CD14-positive monocyte (primary cell): ENCODE results near the gene CASP8. TPM values are rescaled to one million over a fixed set of nuclear protein-coding genes. Genes with fewer than 3 reads are reported as not detected.

ENCODE experiments used
- DNase-seq, 3 donors: peaks; one replicate each; pipeline ENCODE4 v3.0.0-alpha.2; 2011 to 2022
- H2AFZ ChIP-seq: 2 replicates; pipeline ENCODE4 v1.6.0; 2012; ENCODE audit warnings: mild to moderate bottlenecking, low read depth, low read length, inconsistent platforms; ENCODE audit not compliant: insufficient read depth, poor library complexity, severe bottlenecking
- H3K27ac ChIP-seq, 2 donors: 1 replicate in 1 of 2; 2 replicates in 1 of 2; pipeline ENCODE4 v1.5.1; 2012 to 2013; ENCODE audit warnings: low read length in 2 of 2, control low read depth in 1 of 2, inconsistent platforms in 1 of 2, low read depth in 1 of 2, mild to moderate bottlenecking in 1 of 2
- H3K27me3 ChIP-seq, 2 donors: one replicate each; pipeline versions ENCODE4 v1.6.0 to v1.6.1; 2011 to 2013; ENCODE audit warnings: low read length in 2 of 2; ENCODE audit not compliant: control insufficient read depth in 2 of 2, insufficient read depth in 2 of 2
- H3K36me3 ChIP-seq, 2 donors: replicated peaks in 1 of 2; 1 replicate in 1 of 2; 2 replicates in 1 of 2; pipeline versions ENCODE4 v1.5.1 to v1.6.1; 2012 to 2013; ENCODE audit warnings: low read length in 2 of 2, control low read depth in 1 of 2, inconsistent platforms in 1 of 2, mild to moderate bottlenecking in 1 of 2; ENCODE audit not compliant: insufficient read depth in 2 of 2, control insufficient read depth in 1 of 2
- H3K4me1 ChIP-seq, 2 donors: 1 replicate in 1 of 2; 2 replicates in 1 of 2; pipeline versions ENCODE4 v1.5.1 to v1.6.1; 2012 to 2013; ENCODE audit warnings: low read length in 2 of 2, control low read depth in 1 of 2, inconsistent platforms in 1 of 2, mild to moderate bottlenecking in 1 of 2, moderate library complexity in 1 of 2; ENCODE audit not compliant: insufficient read depth in 2 of 2, control insufficient read depth in 1 of 2
- H3K4me2 ChIP-seq: replicated peaks from 2 replicates; pipeline ENCODE3; 2012; ENCODE audit warnings: low read length, moderate library complexity, mild to moderate bottlenecking; ENCODE audit not compliant: poor library complexity, severe bottlenecking; ENCODE audit errors: extremely low read depth
- H3K4me3 ChIP-seq, 3 experiments: fragments of 200-600 bp in 1 of 3; sonication (generic) in 1 of 3; replicated peaks in 1 of 3; 1 replicate in 2 of 3; 2 replicates in 1 of 3; pipeline ENCODE4 v1.5.1; 2011 to 2013; ENCODE audit warnings: low read length in 3 of 3, mild to moderate bottlenecking in 3 of 3, control low read depth in 2 of 3, low read depth in 2 of 3, inconsistent platforms in 1 of 3, moderate library complexity in 1 of 3
- H3K79me2 ChIP-seq: 2 replicates; pipeline ENCODE4 v1.6.0; 2012; ENCODE audit warnings: mild to moderate bottlenecking, control low read depth, inconsistent platforms, low read length, moderate library complexity; ENCODE audit not compliant: insufficient read depth
- H3K9ac ChIP-seq: 2 replicates; pipeline ENCODE4 v1.6.0; 2017; ENCODE audit warnings: low read length, mild to moderate bottlenecking; ENCODE audit not compliant: insufficient read depth, poor library complexity, severe bottlenecking
- H3K9me3 ChIP-seq, 2 donors: replicated peaks in 1 of 2; 1 replicate in 1 of 2; 2 replicates in 1 of 2; pipeline versions ENCODE4 v1.5.1 to v1.6.1; 2012 to 2013; ENCODE audit warnings: low read length in 2 of 2, control low read depth in 1 of 2; ENCODE audit not compliant: control insufficient read depth in 1 of 2, insufficient read depth in 1 of 2
- H4K20me1 ChIP-seq: 2 replicates; pipeline ENCODE4 v1.6.0; 2012; ENCODE audit warnings: mild to moderate bottlenecking, low read length, control low read depth, moderate library complexity; ENCODE audit not compliant: insufficient read depth
- H3K27ac Mint-ChIP-seq, 7 donors: one replicate each; pipeline ENCODE4 v1.8.0; 2020; ENCODE audit warnings: mild to moderate bottlenecking in 7 of 7, mixed read lengths in 7 of 7, moderate library complexity in 6 of 7, inconsistent platforms in 2 of 7
- H3K27me3 Mint-ChIP-seq, 3 donors: one replicate each; pipeline ENCODE4 v1.8.0; 2021 to 2022; ENCODE audit warnings: low read depth in 3 of 3, mild to moderate bottlenecking in 3 of 3, mixed read lengths in 3 of 3, moderate library complexity in 3 of 3, inconsistent platforms in 1 of 3
- H3K36me3 Mint-ChIP-seq, 2 donors: one replicate each; pipeline ENCODE4 v1.8.0; 2020; ENCODE audit warnings: mixed read lengths in 2 of 2, inconsistent platforms in 1 of 2, mild to moderate bottlenecking in 1 of 2
- H3K4me1 Mint-ChIP-seq: one replicate; pipeline ENCODE4 v1.8.0; 2020; ENCODE audit warnings: mild to moderate bottlenecking, mixed read lengths
- H3K4me3 Mint-ChIP-seq, 2 donors: one replicate each; pipeline ENCODE4 v1.8.0; 2020; ENCODE audit warnings: mild to moderate bottlenecking in 2 of 2, mixed read lengths in 2 of 2, moderate library complexity in 1 of 2
- H3K9me3 Mint-ChIP-seq, 7 donors: one replicate each; pipeline ENCODE4 v1.8.0; 2020 to 2022; ENCODE audit warnings: mixed read lengths in 7 of 7, mild to moderate bottlenecking in 6 of 7, moderate library complexity in 6 of 7, inconsistent platforms in 2 of 7
- WGBS: methylation state at CpG from one replicate; pipeline ENCODE4 v1.1.5; 2013; ENCODE audit warnings: missing lambda C conversion rate; ENCODE audit not compliant: insufficient coverage; 5-methylcytosine and 5-hydroxymethylcytosine counted together
- intact Hi-C, 2 donors: fragments of 100-400 bp; cut with micrococcal nuclease; formaldehyde crosslinking; loops; one replicate each; pipeline versions ENCODE4 v1.15.0 to v1.15.1; 2023
- polyA plus RNA-seq, 3 donors: library from polyadenylated mRNA; depleted of rRNA in 1 of 3; unstranded in 2 of 3; stranded (reverse) in 1 of 3; fragments of 300-500 nt in 2 of 3; fragments of >200 nt in 1 of 3; fragmentation: Illumina TruSeq in 2 of 3; gene quantifications; 1 replicate in 2 of 3; 2 replicates in 1 of 3; pipeline ENCODE4 v1.2.3, GENCODE V29; 2012 to 2021
- TF ChIP-seq, protein P1 (sequence below): fragments of 200-600 bp; IDR thresholded peaks from one replicate; pipeline ENCODE4 v1.8.0; 2022; ENCODE audit warnings: antibody characterized with exemption, mild to moderate bottlenecking

CASP8 gene
- polyA plus RNA-seq, 3 donors: 40.0 to 123 (median 80.7) TPM

DNA sequence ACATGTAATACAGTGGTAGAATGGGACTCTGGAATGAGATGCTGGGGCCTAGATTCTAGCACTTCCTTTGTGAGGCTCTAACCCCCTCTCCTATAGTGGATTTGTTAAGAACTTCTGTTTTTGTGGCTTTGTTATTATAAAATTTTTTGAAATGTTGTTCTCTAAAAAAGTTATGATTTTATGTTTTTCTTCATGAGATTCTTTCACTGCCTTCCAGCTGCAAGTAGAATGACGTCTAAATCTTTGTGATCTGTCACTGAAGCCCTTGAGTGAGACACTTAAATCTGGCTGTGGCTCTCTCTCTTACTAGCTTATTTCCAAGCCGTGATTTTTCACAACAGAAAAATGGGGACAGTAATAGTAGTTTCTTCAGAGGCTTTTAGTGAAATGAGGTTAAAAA, 1.6 kb downstream of the CASP8 start:
- TF ChIP-seq, protein P1, sequence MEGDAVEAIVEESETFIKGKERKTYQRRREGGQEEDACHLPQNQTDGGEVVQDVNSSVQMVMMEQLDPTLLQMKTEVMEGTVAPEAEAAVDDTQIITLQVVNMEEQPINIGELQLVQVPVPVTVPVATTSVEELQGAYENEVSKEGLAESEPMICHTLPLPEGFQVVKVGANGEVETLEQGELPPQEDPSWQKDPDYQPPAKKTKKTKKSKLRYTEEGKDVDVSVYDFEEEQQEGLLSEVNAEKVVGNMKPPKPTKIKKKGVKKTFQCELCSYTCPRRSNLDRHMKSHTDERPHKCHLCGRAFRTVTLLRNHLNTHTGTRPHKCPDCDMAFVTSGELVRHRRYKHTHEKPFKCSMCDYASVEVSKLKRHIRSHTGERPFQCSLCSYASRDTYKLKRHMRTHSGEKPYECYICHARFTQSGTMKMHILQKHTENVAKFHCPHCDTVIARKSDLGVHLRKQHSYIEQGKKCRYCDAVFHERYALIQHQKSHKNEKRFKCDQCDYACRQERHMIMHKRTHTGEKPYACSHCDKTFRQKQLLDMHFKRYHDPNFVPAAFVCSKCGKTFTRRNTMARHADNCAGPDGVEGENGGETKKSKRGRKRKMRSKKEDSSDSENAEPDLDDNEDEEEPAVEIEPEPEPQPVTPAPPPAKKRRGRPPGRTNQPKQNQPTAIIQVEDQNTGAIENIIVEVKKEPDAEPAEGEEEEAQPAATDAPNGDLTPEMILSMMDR: no peak
- peaks cover 79% of the 10 kb centered on the region for H3K4me1 Mint-ChIP-seq
- Histone ChIP-seq H3K9me3 (no peaks in the 10 kb centered on the region), H4K20me1 (peaks cover 45% of the 10 kb centered on the region), H3K4me3 (peak overlapping the region; percentile 48 to 87 (median 82)), H3K4me2 (peak overlapping the region; percentile 96), H3K4me1 (peaks cover 54 to 77% of the 10 kb centered on the region in 2 donors), H3K79me2 (peaks cover 86% of the 10 kb centered on the region), H2AFZ (no peak overlapping the region), H3K36me3 (peaks cover 7 to 17% of the 10 kb centered on the region in 2 donors), H3K27ac (peak overlapping the region; percentile 78 to 97), H3K9ac (peak overlapping the region; percentile 67), H3K27me3 (no peaks in the 10 kb centered on the region)
- H3K4me3 Mint-ChIP-seq: peak overlapping the region; percentile 88 to 100
- peaks cover 0 to 1% (median 0%) of the 10 kb centered on the region in 3 donors for H3K27me3 Mint-ChIP-seq
- H3K9me3 Mint-ChIP-seq: peaks cover 0 to 2% (median 0%) of the 10 kb centered on the region in 7 donors
- peaks cover 15 to 24% of the 10 kb centered on the region in 2 donors for H3K36me3 Mint-ChIP-seq
- DNase-seq: peak in 1 of 3 donors; percentile 9
- peak overlapping the region; percentile 93 to 100 (median 98) for H3K27ac Mint-ChIP-seq
- no CpG with 5 or more reads among the region's 2 CpGs for WGBS
- intact Hi-C loops: no loop called here

DNA sequence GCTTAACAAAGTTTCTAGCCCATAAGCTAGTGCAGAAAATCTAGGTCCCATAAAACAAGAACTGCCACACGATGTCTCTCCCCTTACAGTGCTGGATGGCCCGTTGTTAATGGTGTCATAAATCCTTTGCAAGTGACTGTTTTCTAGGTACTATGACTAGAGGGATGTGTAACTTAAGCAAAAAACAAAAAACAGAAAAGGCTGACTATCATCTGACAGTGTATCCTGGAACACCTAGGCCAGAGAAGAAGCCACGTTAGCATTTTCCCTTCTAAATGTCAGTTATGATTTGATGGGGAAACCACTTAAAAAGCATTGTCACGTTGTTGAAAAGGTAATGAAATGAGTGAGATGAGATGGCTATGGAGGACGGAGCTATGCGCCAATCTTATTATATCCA, 2.4 kb downstream of the CASP8 start:
- H3K27ac Mint-ChIP-seq: peak overlapping the region; percentile 10 to 85 (median 66)

More for the DNA sequence above, 2.4 kb downstream of the CASP8 start:
- peaks cover 53% of the 10 kb centered on the region for H4K20me1 ChIP-seq
- no peaks in the 10 kb centered on the region for H3K9me3 ChIP-seq
- Mint-ChIP-seq H3K4me1 (peaks cover 73% of the 10 kb centered on the region), H3K9me3 (peaks cover 0 to 2% (median 0%) of the 10 kb centered on the region in 7 donors), H3K27me3 (peaks cover 0 to 1% (median 0%) of the 10 kb centered on the region in 3 donors), H3K4me3 (peak overlapping the region; percentile 42 to 75), H3K36me3 (peaks cover 21 to 30% of the 10 kb centered on the region in 2 donors)
- DNase-seq: no peak
- TF ChIP-seq, protein P1: no peak
- no CpG with 5 or more reads among the region's 6 CpGs for WGBS
- peaks cover 94% of the 10 kb centered on the region for H3K79me2 ChIP-seq
- H3K4me1 ChIP-seq: peaks cover 49 to 69% of the 10 kb centered on the region in 2 donors
- no peak overlapping the region for H3K9ac ChIP-seq
- no peak overlapping the region for H2AFZ ChIP-seq
- H3K4me2 ChIP-seq: peak overlapping the region; percentile 96
- no peaks in the 10 kb centered on the region for H3K27me3 ChIP-seq
- intact Hi-C loops: no loop called here
- H3K27ac ChIP-seq: peak overlapping the region in 1 of 2 donors; percentile 75
- peak overlapping the region in 2 of 3 experiments; percentile 11 to 87 for H3K4me3 ChIP-seq
- peaks cover 14 to 25% of the 10 kb centered on the region in 2 donors for H3K36me3 ChIP-seq
